HepG2 (cell line): ENCODE results near the gene HSF4. TPM values are rescaled to one million over a fixed set of nuclear protein-coding genes. Genes with fewer than 3 reads are reported as not detected.

Experiments used
- ETV6 ChIP-seq: sonication (generic); formaldehyde crosslinking; conservative IDR thresholded peaks from 2 replicates; pipeline ENCODE4 v1.4.0; 2020; ENCODE audit warnings: missing genetic modification reagents
- GZF1 ChIP-seq: sonication (generic); formaldehyde crosslinking; IDR thresholded peaks from 2 replicates; pipeline ENCODE4 v1.5.1; 2020; ENCODE audit warnings: mild to moderate bottlenecking, missing genetic modification reagents
- HDAC6 ChIP-seq: fragments of 200-600 bp; sonication (generic); IDR thresholded peaks from 2 replicates; pipeline ENCODE4 v1.7.0; 2017; ENCODE audit warnings: mild to moderate bottlenecking, antibody characterized with exemption, low read length, low read depth
- IKZF1 ChIP-seq: fragments of 450-650 bp; IDR thresholded peaks from 2 replicates; pipeline ENCODE4 v1.7.1; 2016
- MATR3 ChIP-seq: sonication (generic); formaldehyde crosslinking; IDR thresholded peaks from 2 replicates; pipeline ENCODE4 v1.4.0; 2020; ENCODE audit warnings: missing genetic modification reagents
- NFRKB ChIP-seq: fragments of 450-650 bp; IDR thresholded peaks from 2 replicates; pipeline ENCODE4 v1.6.1; 2017
- POLR2G ChIP-seq: fragments of 200-400 bp; formaldehyde crosslinking; IDR thresholded peaks from 2 replicates; pipeline ENCODE4 v1.6.1; 2018; ENCODE audit warnings: mild to moderate bottlenecking, low read depth, low read length, moderate library complexity
- TCF12 ChIP-seq, 2 experiments: fragments of 450-650 bp in 1 of 2; sonication (generic) in 1 of 2; formaldehyde crosslinking in 1 of 2; IDR thresholded peaks; 2 replicates each; pipeline versions ENCODE4 v1.6.1 to v1.8.0; 2017 to 2022; ENCODE audit warnings: antibody characterized with exemption in 1 of 2, mild to moderate bottlenecking in 1 of 2, missing genetic modification reagents in 1 of 2, moderate library complexity in 1 of 2
- TCF7L2 ChIP-seq: IDR thresholded peaks from 2 replicates; pipeline ENCODE4 v1.6.1; 2011; ENCODE audit warnings: mild to moderate bottlenecking, low read depth, low read length, moderate library complexity
- TFAP4 ChIP-seq: sonication (generic); IDR thresholded peaks from 2 replicates; pipeline ENCODE4 v1.6.1; 2016; ENCODE audit warnings: low read depth, borderline replicate concordance
- TP53 ChIP-seq: sonication (generic); formaldehyde crosslinking; conservative IDR thresholded peaks from 2 replicates; pipeline ENCODE4 v1.4.0; 2020; ENCODE audit warnings: missing genetic modification reagents
- ZEB1 ChIP-seq: IDR thresholded peaks from 2 replicates; pipeline ENCODE4 v1.6.1; 2012; ENCODE audit warnings: mild to moderate bottlenecking, low read depth, inconsistent platforms; ENCODE audit not compliant: insufficient replicate concordance
- ZMYM4 ChIP-seq: sonication (generic); formaldehyde crosslinking; IDR thresholded peaks from 2 replicates; pipeline ENCODE4 v1.8.1; 2023; ENCODE audit warnings: mild to moderate bottlenecking, missing genetic modification reagents
- ZNF281 ChIP-seq: sonication (generic); formaldehyde crosslinking; IDR thresholded peaks from 2 replicates; pipeline ENCODE4 v1.4.0; 2020; ENCODE audit warnings: missing genetic modification reagents, borderline replicate concordance
- ZNF335 ChIP-seq: sonication (generic); formaldehyde crosslinking; IDR thresholded peaks from 2 replicates; pipeline ENCODE4 v1.4.0; 2020; ENCODE audit warnings: missing genetic modification reagents
- ZNF496 ChIP-seq: sonication (generic); formaldehyde crosslinking; IDR thresholded peaks from 2 replicates; pipeline ENCODE4 v1.8.1; 2023; ENCODE audit warnings: mild to moderate bottlenecking, moderate library complexity, missing genetic modification reagents; ENCODE audit not compliant: insufficient replicate concordance
- ZNF609 ChIP-seq: sonication (generic); formaldehyde crosslinking; IDR thresholded peaks from 2 replicates; pipeline ENCODE4 v1.4.0; 2020; ENCODE audit warnings: mild to moderate bottlenecking, missing genetic modification reagents, borderline replicate concordance
- ZNF672 ChIP-seq: sonication (generic); formaldehyde crosslinking; IDR thresholded peaks from 2 replicates; pipeline ENCODE4 v1.8.1; 2022; ENCODE audit warnings: missing genetic modification reagents
- ZNF891 ChIP-seq: sonication (generic); formaldehyde crosslinking; IDR thresholded peaks from 2 replicates; pipeline ENCODE4 v1.5.0; 2020; ENCODE audit warnings: mild to moderate bottlenecking, missing genetic modification reagents
- polyA plus RNA-seq, 8 experiments: library from polyadenylated mRNA; depleted of rRNA in 3 of 8; stranded (reverse) in 7 of 8; unstranded in 1 of 8; fragments of >200 nt; fragmentation: Illumina TruSeq in 4 of 8; extraction: Trizol in 4 of 8; gene quantifications; 2 replicates each; pipeline versions ENCODE4 v1.2.1 to v1.2.3, GENCODE V29; 2011 to 2016; ENCODE audit warnings: low read depth in 4 of 8, missing spikeins in 1 of 8, mixed read lengths in 1 of 8; ENCODE audit not compliant: insufficient read depth in 1 of 8
- total RNA-seq, 5 experiments: library from RNA; depleted of rRNA; stranded (reverse); fragments of >200 nt; fragmentation: Illumina TruSeq; extraction: Trizol; gene quantifications; 2 replicates each; pipeline ENCODE4 v1.2.3, GENCODE V29; 2016; ENCODE audit warnings: low read depth in 1 of 5

HSF4 gene
- total and polyA plus RNA-seq, 2 of the 13 experiments (the other 11 are each of a cell fraction or from before 2014, with no cell fraction given) = 3.5 to 16.9 TPM

GRCh38 chr16:67191995-67192681 is 27.6 kb downstream of the HSF4 start, which contains the start of gene E2F4 (continued):
- TF ChIP-seq ZNF496 (CRISPR knock-in tag) (no peak), ZNF672 (no peak), GZF1 (CRISPR knock-in tag) (no peak), ETV6 (CRISPR knock-in tag) (peak; percentile 91; the same call in 1 of the 2 replicates), ZNF335 (CRISPR knock-in tag) (no peak), ZNF281 (CRISPR knock-in tag) (peak; percentile 8), ZNF891 (CRISPR knock-in tag) (peak; percentile 95), TCF12 (IDR thresholded peaks at IDR 0.05) (no peak), TCF12 (CRISPR knock-in tag; IDR thresholded peaks at IDR 0.05) (peak; percentile 72; the same call in 1 of the 2 replicates), ZEB1 (no peak), IKZF1 (no peak), NFRKB (no peak), HDAC6 (no peak), ZMYM4 (CRISPR knock-in tag) (no peak; the same call in 1 of the 2 replicates), TP53 (0 out of 2 replicates have a peak, but pooled peaks have one; percentile 26), TCF7L2 (no peak), ZNF609 (CRISPR knock-in tag) (no peak), MATR3 (CRISPR knock-in tag) (no peak), TFAP4 (peak; percentile 53; the same call in 1 of the 2 replicates), POLR2G (peak; percentile 86)
